ENCODE data around the gene DTHD1. TPM values are rescaled to one million over a fixed set of nuclear protein-coding genes. Genes with fewer than 3 reads are reported as not detected.

Gene DTHD1
- total and polyA plus RNA-seq, 2 of the 8 experiments (the other 6 are each of a cell fraction or from before 2014, with no cell fraction given), result not detected

DNA sequence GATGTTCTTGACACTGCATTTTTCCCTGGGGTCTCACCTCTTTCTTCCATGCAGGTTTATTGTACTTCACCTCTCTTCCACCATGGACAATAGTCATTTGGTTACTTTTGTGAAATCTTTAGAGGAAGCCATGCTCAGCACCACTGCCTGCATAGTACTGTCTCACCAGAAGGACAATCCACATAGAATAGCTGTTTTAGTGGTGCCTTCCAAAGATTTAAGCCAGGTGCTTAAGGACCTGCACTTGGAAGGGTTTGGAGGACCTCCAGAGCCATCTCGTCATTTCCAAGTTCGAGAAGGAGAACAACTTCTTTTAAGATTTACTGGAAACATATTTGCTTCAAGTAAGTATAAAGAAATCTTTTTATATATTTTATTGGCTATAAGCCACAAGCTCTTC, 26.7 kb downstream of the DTHD1 start:
- H3K23me2 ChIP-seq (ENCODE audit: low read depth, low read length), result no peaks in the 10 kb centered on the region
- H3K79me2 ChIP-seq (ENCODE audit: control insufficient read depth in 1 of 2, insufficient read depth in 2 of 2, low read length in 2 of 2), result no peaks in the 10 kb centered on the region
- FAIRE-seq (no peak), DNase-seq (ENCODE audit: low read depth in 1 of 2, low spot score in 2 of 2) (no peak)
- no peak overlapping the region for H2BK5ac ChIP-seq (ENCODE audit: low read depth, low read length)
- H3K23ac ChIP-seq (ENCODE audit: insufficient read length), result no peak overlapping the region
- no peak overlapping the region for H4K8ac ChIP-seq (ENCODE audit: extremely low read depth, insufficient read depth, low read length)
- ChIA-PET CTCF (ENCODE audit: partially characterized antibody) (interaction anchor here (1.2 kb wide), 1 partner anchor 16 kb away, joined by 3 read pairs; no protein-coding TSS in a partner anchor), POLR2A (ENCODE audit: partially characterized antibody) (no interaction called here)
- H3K27me3 ChIP-seq (replicated peaks in 1 of 4; ENCODE audit: control insufficient read depth in 3 of 4, extremely low read depth in 1 of 4, insufficient read depth in 3 of 4, low read length in 3 of 4), result no peaks in the 10 kb centered on the region
- H3K9me3 ChIP-seq (ENCODE audit: insufficient read depth in 2 of 2, low read depth in 1 of 2, low read length in 1 of 2), result no peaks in the 10 kb centered on the region
- H3K36me3 ChIP-seq (ENCODE audit: control insufficient read depth in 2 of 4, insufficient read depth in 4 of 4, low read length in 3 of 4), result no peaks in the 10 kb centered on the region
- no peak overlapping the region for H2BK20ac ChIP-seq (ENCODE audit: low read length)
- no peak overlapping the region for H3K9ac ChIP-seq (replicated peaks in 1 of 4; ENCODE audit: extremely low read depth in 1 of 4, low read depth in 3 of 4, low read length in 3 of 4)
- no peak overlapping the region for H3K18ac ChIP-seq (ENCODE audit: extremely low read depth, low read length)
- WGBS, 2 experiments (ENCODE audit: extremely low coverage in 1 of 2, insufficient coverage in 1 of 2, insufficient read length in 1 of 2, insufficient replicate concordance in 2 of 2, low coverage in 1 of 2, low lambda C conversion rate in 2 of 2, missing lambda C conversion rate in 1 of 2), result 90% methylated on average over 2 of the region's 2 CpGs; no CpG with 5 or more reads in 1 of the 2 experiments
- no peaks in the 10 kb centered on the region for H3K4me1 ChIP-seq (replicated peaks in 1 of 4; ENCODE audit: control insufficient read depth in 3 of 4, insufficient read depth in 4 of 4, low read length in 3 of 4)
- no peak overlapping the region for H3K4ac ChIP-seq (replicated peaks; ENCODE audit: insufficient read length, low read depth, low read length)
- no peak overlapping the region for H2AFZ ChIP-seq (ENCODE audit: low read length)
- no peak overlapping the region for H3K27ac ChIP-seq (ENCODE audit: low read depth, low read length)
- H4K5ac ChIP-seq (ENCODE audit: insufficient read length, low read depth, low read length), result no peak overlapping the region
- H3K79me1 ChIP-seq (ENCODE audit: low read depth, low read length), result no peaks in the 10 kb centered on the region
- H3K14ac ChIP-seq (ENCODE audit: insufficient read length), result no peak overlapping the region
- no peak overlapping the region for H4K91ac ChIP-seq (replicated peaks; ENCODE audit: insufficient read length, low read length)
- no peak overlapping the region for H3K56ac ChIP-seq (replicated peaks; ENCODE audit: insufficient read length, low read depth, low read length)
- H2BK120ac ChIP-seq (replicated peaks; ENCODE audit: low read depth, low read length), result no peak overlapping the region
- H3K4me2 ChIP-seq (ENCODE audit: insufficient read depth in 1 of 2, low read depth in 2 of 2, low read length in 2 of 2), result no peak overlapping the region
- no peak overlapping the region for H2AK5ac ChIP-seq (ENCODE audit: low read depth, low read length)
- H4K20me1 ChIP-seq (replicated peaks in 1 of 2; ENCODE audit: control insufficient read depth in 1 of 2, insufficient read depth in 2 of 2, low read length in 2 of 2), result no peaks in the 10 kb centered on the region
- H2BK15ac ChIP-seq (ENCODE audit: low read length), result no peak overlapping the region
- H2BK12ac ChIP-seq (ENCODE audit: low read depth, low read length), result no peak overlapping the region
- no peak overlapping the region for H3K4me3 ChIP-seq (ENCODE audit: extremely low read depth in 1 of 4, insufficient read depth in 2 of 4, low read depth in 3 of 4, low read length in 4 of 4)
- TF ChIP-seq SAP30 (IDR thresholded peaks at IDR 0.05; ENCODE audit: insufficient read depth, insufficient replicate concordance, low read length) (no peak), CBX5 (IDR thresholded peaks at IDR 0.05; ENCODE audit: low read depth, low read length) (no peak), CREB1 (IDR thresholded peaks at IDR 0.05) (no peak), HDAC2 (IDR thresholded peaks at IDR 0.05; ENCODE audit: borderline replicate concordance in 1 of 2, low read depth in 2 of 2, low read length in 2 of 2) (no peak), BACH1 (IDR thresholded peaks at IDR 0.05; ENCODE audit: low read length) (no peak), MAX (IDR thresholded peaks at IDR 0.05) (no peak), NRF1 (IDR thresholded peaks at IDR 0.05; ENCODE audit: low read depth, low read length) (no peak), ASH2L (IDR thresholded peaks at IDR 0.05; ENCODE audit: low read length) (no peak), KDM1A (IDR thresholded peaks at IDR 0.05; ENCODE audit: borderline replicate concordance, low read length) (no peak), TAF7 (optimal IDR thresholded peaks at IDR 0.05; ENCODE audit: borderline replicate concordance, low read depth, low read length) (no peak), SIN3A (conservative IDR thresholded peaks at IDR 0.05 in 1 of 2, IDR thresholded peaks at IDR 0.05 in 1 of 2; ENCODE audit: low read depth in 1 of 2, low read length in 2 of 2) (no peak), CEBPB (IDR thresholded peaks at IDR 0.05; ENCODE audit: low read depth, low read length) (no peak), CTBP2 (IDR thresholded peaks at IDR 0.05; ENCODE audit: borderline replicate concordance, insufficient read depth, insufficient read length, low read length) (no peak), RNF2 (IDR thresholded peaks at IDR 0.05; ENCODE audit: borderline replicate concordance, low read depth, low read length, missing control alignments, poor library complexity, severe bottlenecking) (no peak)
